Measurements from ENCODE around the gene FBXO41.

DNA sequence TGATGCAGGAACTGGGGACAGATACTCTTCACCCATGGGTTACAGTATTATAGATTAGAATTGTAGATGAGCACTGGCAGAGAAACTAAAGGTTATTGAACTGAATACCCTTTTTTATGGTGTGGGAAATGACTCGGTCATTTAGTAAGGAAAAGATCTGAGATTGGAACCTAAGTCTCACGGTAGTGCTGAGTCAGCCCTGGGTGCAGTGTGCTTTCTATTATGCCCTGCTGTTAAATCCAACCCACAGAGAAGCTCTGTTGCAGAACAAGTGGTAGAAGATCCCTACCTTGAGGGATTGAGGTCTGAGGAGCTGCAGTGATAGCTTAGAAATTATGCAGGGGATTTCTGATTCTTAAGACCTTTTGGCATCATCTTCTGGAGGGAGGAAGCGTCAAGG lies 37.4 kb downstream of the FBXO41 start:
- TF ChIP-seq, protein P1, sequence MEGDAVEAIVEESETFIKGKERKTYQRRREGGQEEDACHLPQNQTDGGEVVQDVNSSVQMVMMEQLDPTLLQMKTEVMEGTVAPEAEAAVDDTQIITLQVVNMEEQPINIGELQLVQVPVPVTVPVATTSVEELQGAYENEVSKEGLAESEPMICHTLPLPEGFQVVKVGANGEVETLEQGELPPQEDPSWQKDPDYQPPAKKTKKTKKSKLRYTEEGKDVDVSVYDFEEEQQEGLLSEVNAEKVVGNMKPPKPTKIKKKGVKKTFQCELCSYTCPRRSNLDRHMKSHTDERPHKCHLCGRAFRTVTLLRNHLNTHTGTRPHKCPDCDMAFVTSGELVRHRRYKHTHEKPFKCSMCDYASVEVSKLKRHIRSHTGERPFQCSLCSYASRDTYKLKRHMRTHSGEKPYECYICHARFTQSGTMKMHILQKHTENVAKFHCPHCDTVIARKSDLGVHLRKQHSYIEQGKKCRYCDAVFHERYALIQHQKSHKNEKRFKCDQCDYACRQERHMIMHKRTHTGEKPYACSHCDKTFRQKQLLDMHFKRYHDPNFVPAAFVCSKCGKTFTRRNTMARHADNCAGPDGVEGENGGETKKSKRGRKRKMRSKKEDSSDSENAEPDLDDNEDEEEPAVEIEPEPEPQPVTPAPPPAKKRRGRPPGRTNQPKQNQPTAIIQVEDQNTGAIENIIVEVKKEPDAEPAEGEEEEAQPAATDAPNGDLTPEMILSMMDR (IDR thresholded peaks at IDR 0.05; ENCODE audit: low read length): no peak
- TF ChIP-seq EZH2 (optimal IDR thresholded peaks at IDR 0.05; ENCODE audit: low read depth, low read length): no peak

Measured in MM.1S (cell line).